Thyroid gland (tissue), 4 donors: ENCODE results near the gene DPP8.

Source experiments
- CTCF ChIP-seq, 6 experiments: fragments of 200-600 bp in 3 of 6; fragments of 450-650 bp in 3 of 6; sonication (generic) in 3 of 6; IDR thresholded peaks; one replicate each; pipeline ENCODE4 v1.5.1; 2016 to 2019; ENCODE audit warnings: antibody characterized with exemption in 6 of 6, mild to moderate bottlenecking in 2 of 6, inconsistent platforms in 1 of 6, moderate library complexity in 1 of 6
- POLR2A ChIP-seq, 2 donors: fragments of 450-650 bp; IDR thresholded peaks; one replicate each; pipeline ENCODE4 v1.6.1; 2017; ENCODE audit warnings: antibody characterized with exemption in 2 of 2, mild to moderate bottlenecking in 2 of 2, moderate library complexity in 1 of 2

GRCh38 chr15:65402961-65403360, 114.5 kb downstream of the DPP8 start:
- TF ChIP-seq CTCF (IDR thresholded peaks at IDR 0.05) = no peak
- TF ChIP-seq POLR2A (IDR thresholded peaks at IDR 0.05) = no peak
